ENCODE data around the gene SH2D3A. TPM values are rescaled to one million over a fixed set of nuclear protein-coding genes. Genes with fewer than 3 reads are reported as not detected.

The SH2D3A gene
- total and polyA plus RNA-seq, 7 donors = 0.66 to 42.7 (median 26.9) TPM; not detected in 3

GRCh38 chr19:6735181-6735911 lies 31.9 kb downstream of the SH2D3A start:
- Histone ChIP-seq H3K4me1 (peaks cover 0 to 44% (median 30%) of the 10 kb centered on the region in 4 donors), H3K9me3 (no peaks in the 10 kb centered on the region), H3K36me3 (peaks cover 0 to 36% (median 30%) of the 10 kb centered on the region in 4 donors), H3K4me3 (no peak overlapping the region), H3K27ac (peak overlapping the region; percentile 93 to 97 (median 96)), H3K27me3 (no peaks in the 10 kb centered on the region)
- WGBS, 2 donors = 79 to 82% methylated on average over 15 of the region's 15 CpGs
- TF ChIP-seq POLR2AphosphoS5 (IDR thresholded peaks at IDR 0.05) = no peak
- no peak for TF ChIP-seq EP300 (IDR thresholded peaks at IDR 0.05)
- TF ChIP-seq POLR2A (IDR thresholded peaks at IDR 0.05) = no peak
- TF ChIP-seq CTCF (IDR thresholded peaks at IDR 0.05) = no peak
- DNase-seq = no peak
- intact Hi-C loops (cut with DNase I) = loop anchor here (5.0 to 10.0 kb wide), 5 partner anchors 103 to 1189 kb away; partner anchors contain the start of genes CTXN1, PNPLA6, SNAPC2 and TNFSF9

GRCh38 chr19:6734096-6734696 lies 33.0 kb downstream of the SH2D3A start:
- Histone ChIP-seq H3K27ac (no peak overlapping the region), H3K4me1 (peaks cover 0 to 41% (median 30%) of the 10 kb centered on the region in 4 donors), H3K9me3 (no peaks in the 10 kb centered on the region), H3K4me3 (no peak overlapping the region), H3K36me3 (peaks cover 0 to 41% (median 30%) of the 10 kb centered on the region in 4 donors), H3K27me3 (no peaks in the 10 kb centered on the region)
- TF ChIP-seq POLR2AphosphoS5 (IDR thresholded peaks at IDR 0.05) (no peak), POLR2A (IDR thresholded peaks at IDR 0.05) (no peak)
- intact Hi-C loops (cut with DNase I) = loop anchor here (10.0 kb wide), 3 partner anchors 331 to 1191 kb away; partner anchors contain the start of genes CTXN1, PNPLA6, SNAPC2 and ZNF557
- 78 to 85% methylated on average over 20 of the region's 20 CpGs for WGBS, 2 donors
- no peak for DNase-seq

GRCh38 chr19:6733338-6734095 lies 33.7 kb downstream of the SH2D3A start:
- no peaks in the 10 kb centered on the region for H3K9me3 ChIP-seq
- no peak overlapping the region for H3K27ac ChIP-seq
- peaks cover 0 to 34% (median 23%) of the 10 kb centered on the region in 4 donors for H3K4me1 ChIP-seq
- H3K36me3 ChIP-seq = peaks cover 0 to 41% (median 30%) of the 10 kb centered on the region in 4 donors
- peak; percentile 50 for DNase-seq
- H3K4me3 ChIP-seq = no peak overlapping the region
- TF ChIP-seq POLR2AphosphoS5 (IDR thresholded peaks at IDR 0.05) (no peak), EP300 (IDR thresholded peaks at IDR 0.05) (no peak), POLR2A (IDR thresholded peaks at IDR 0.05) (no peak), CTCF (IDR thresholded peaks at IDR 0.05) (peak in 1 of 4 experiments; percentile 33)
- no peaks in the 10 kb centered on the region for H3K27me3 ChIP-seq
- intact Hi-C loops (cut with DNase I) = loop anchor here (10.0 kb wide), 3 partner anchors 331 to 1191 kb away; partner anchors contain the start of genes CTXN1, PNPLA6, SNAPC2 and ZNF557
- 95% methylated on average over 29 of the region's 29 CpGs for WGBS, 2 donors

GRCh38 chr19:6732803-6733337 lies 34.4 kb downstream of the SH2D3A start:
- Histone ChIP-seq H3K27ac (no peak overlapping the region), H3K9me3 (no peaks in the 10 kb centered on the region), H3K4me3 (no peak overlapping the region), H3K27me3 (no peaks in the 10 kb centered on the region), H3K36me3 (peaks cover 0 to 41% (median 30%) of the 10 kb centered on the region in 4 donors), H3K4me1 (peaks cover 0 to 27% (median 17%) of the 10 kb centered on the region in 4 donors)
- TF ChIP-seq EP300 (IDR thresholded peaks at IDR 0.05) (no peak), CTCF (IDR thresholded peaks at IDR 0.05) (no peak), POLR2A (IDR thresholded peaks at IDR 0.05) (no peak), POLR2AphosphoS5 (IDR thresholded peaks at IDR 0.05) (no peak)
- intact Hi-C loops (cut with DNase I) = loop anchor here (10.0 kb wide), 3 partner anchors 332 to 1192 kb away; partner anchors contain the start of genes CTXN1, PNPLA6, SNAPC2 and ZNF557
- WGBS, 2 donors = 93 to 95% methylated on average over 21 of the region's 21 CpGs
- peak; percentile 66 for DNase-seq
